ENCODE results near the gene GORASP1. TPM values are rescaled to one million over a fixed set of nuclear protein-coding genes. Genes with fewer than 3 reads are reported as not detected.

GORASP1 gene
- total RNA-seq, 4 donors from 2014 or later: 48.5 to 82.5 (median 76.8) TPM

DNA sequence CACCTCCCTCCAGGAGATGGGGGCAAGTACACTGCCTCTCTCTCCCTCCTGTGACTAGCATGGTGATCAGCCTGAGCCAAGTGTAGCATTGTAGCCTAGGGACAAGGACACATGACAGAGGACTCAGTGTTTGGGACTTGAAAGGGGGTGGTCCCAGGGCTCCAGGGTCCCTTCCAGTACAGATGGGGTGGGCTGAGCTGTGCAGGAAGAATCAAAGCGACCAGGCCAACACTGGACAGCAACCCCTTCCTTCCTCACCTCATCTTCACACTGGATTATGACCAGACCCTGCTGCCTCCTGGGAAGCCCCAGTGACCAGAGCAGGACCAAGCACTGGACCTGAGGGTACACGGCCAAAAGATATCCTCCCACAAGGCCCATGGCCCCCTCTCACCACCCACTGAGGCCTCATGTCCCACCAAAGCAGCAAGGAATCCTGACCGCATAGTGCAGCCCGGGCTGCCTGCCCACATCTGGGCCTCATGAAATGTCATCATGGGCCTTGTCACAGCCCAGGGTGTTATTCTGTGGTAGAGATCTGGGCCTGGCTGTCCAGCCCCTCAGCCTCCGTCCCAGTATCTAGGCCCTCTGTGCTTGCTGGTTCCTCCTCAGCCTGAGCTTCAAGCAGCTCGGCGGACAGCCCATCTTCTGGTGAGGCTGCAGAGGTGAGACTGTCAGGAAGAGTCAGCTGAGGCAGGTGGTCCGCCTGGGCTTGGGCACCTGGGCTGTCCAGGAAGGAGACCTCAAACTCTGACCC is 9.5 kb downstream of the GORASP1 start:
- 47 to 60% methylated on average over 1 to 3 of the region's 8 CpGs for WGBS, 2 donors (ENCODE audit: low coverage in 1 of 2)
- Histone ChIP-seq H3K9me3 (no peaks in the 10 kb centered on the region), H3K4me3 (no peak overlapping the region), H3K27me3 (no peaks in the 10 kb centered on the region), H3K4me1 (peaks cover 0 to 43% (median 0%) of the 10 kb centered on the region in 3 donors), H3K27ac (no peak overlapping the region), H3K36me3 (peaks cover 0 to 91% of the 10 kb centered on the region in 2 donors)
- TF ChIP-seq, protein P1, sequence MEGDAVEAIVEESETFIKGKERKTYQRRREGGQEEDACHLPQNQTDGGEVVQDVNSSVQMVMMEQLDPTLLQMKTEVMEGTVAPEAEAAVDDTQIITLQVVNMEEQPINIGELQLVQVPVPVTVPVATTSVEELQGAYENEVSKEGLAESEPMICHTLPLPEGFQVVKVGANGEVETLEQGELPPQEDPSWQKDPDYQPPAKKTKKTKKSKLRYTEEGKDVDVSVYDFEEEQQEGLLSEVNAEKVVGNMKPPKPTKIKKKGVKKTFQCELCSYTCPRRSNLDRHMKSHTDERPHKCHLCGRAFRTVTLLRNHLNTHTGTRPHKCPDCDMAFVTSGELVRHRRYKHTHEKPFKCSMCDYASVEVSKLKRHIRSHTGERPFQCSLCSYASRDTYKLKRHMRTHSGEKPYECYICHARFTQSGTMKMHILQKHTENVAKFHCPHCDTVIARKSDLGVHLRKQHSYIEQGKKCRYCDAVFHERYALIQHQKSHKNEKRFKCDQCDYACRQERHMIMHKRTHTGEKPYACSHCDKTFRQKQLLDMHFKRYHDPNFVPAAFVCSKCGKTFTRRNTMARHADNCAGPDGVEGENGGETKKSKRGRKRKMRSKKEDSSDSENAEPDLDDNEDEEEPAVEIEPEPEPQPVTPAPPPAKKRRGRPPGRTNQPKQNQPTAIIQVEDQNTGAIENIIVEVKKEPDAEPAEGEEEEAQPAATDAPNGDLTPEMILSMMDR (IDR thresholded peaks at IDR 0.05): no peak
- TF ChIP-seq POLR2AphosphoS5 (IDR thresholded peaks at IDR 0.05): no peak
- ATAC-seq: no peak

DNA sequence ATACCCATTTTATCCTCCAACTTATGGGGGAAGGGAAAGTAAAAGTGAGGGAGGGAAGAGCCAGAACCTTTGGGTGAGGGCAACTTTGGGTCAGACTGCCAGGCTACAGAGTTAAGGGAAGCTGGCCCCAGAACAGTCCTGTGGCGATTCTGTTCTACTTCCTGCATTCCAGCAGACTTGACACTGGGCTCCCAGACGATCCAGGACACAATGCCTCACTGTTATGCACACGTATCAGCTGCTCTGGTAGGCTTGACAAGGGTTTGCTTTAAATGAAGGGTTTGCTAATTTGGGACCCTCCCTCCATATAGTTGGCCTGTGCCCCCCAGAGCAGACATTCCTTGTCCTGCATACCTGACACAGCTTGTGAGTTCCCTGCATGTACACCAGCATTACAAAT is 10.7 kb downstream of the GORASP1 start:
- no peak for ATAC-seq
- Histone ChIP-seq H3K27ac (peak overlapping the region in 3 of 4 donors; percentile 24 to 61 (median 42)), H3K27me3 (no peaks in the 10 kb centered on the region), H3K9me3 (no peaks in the 10 kb centered on the region), H3K4me1 (peaks cover 0 to 33% (median 0%) of the 10 kb centered on the region in 3 donors), H3K36me3 (peaks cover 0 to 93% of the 10 kb centered on the region in 2 donors), H3K4me3 (no peak overlapping the region)
- TF ChIP-seq EP300 (IDR thresholded peaks at IDR 0.05) (no peak), POLR2A (IDR thresholded peaks at IDR 0.05) (no peak), POLR2AphosphoS5 (IDR thresholded peaks at IDR 0.05) (no peak)
- TF ChIP-seq, protein P1 (IDR thresholded peaks at IDR 0.05): no peak
- 30 to 45% methylated on average over 2 to 3 of the region's 3 CpGs for WGBS, 2 donors (ENCODE audit: low coverage in 1 of 2)

DNA sequence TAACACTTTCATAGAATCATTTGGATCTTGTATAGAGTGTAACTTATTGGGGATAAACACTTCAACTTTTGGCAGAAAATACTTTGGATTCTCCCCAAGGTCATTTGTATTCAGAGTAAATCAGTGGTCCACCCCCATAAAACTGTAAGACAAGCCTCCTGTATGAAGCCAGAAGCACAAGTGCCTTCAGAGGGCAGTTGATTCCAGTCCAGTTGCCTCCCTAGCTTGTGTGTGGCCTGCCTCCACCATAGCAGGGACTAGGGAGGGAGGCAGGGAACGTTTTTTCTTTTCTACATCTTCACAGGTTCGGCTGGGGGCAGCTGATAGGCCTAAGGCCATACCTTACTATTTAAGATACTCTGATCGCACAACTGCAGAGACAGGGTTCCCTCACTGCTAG is 11.6 kb downstream of the GORASP1 start:
- H3K27me3 ChIP-seq: no peaks in the 10 kb centered on the region
- no peak overlapping the region for H3K4me3 ChIP-seq
- peaks cover 0 to 100% of the 10 kb centered on the region in 2 donors for H3K36me3 ChIP-seq
- WGBS, 2 donors (ENCODE audit: low coverage in 1 of 2): 58 to 100% methylated on average over 1 to 3 of the region's 3 CpGs
- H3K27ac ChIP-seq: peak overlapping the region in 3 of 4 donors; percentile 42 to 51 (median 50)
- peaks cover 0 to 24% (median 0%) of the 10 kb centered on the region in 3 donors for H3K4me1 ChIP-seq
- ATAC-seq: no peak
- TF ChIP-seq POLR2A (IDR thresholded peaks at IDR 0.05): no peak
- TF ChIP-seq EP300 (IDR thresholded peaks at IDR 0.05): no peak
- TF ChIP-seq POLR2AphosphoS5 (IDR thresholded peaks at IDR 0.05): no peak
- TF ChIP-seq, protein P1 (IDR thresholded peaks at IDR 0.05): no peak
- no peaks in the 10 kb centered on the region for H3K9me3 ChIP-seq

DNA sequence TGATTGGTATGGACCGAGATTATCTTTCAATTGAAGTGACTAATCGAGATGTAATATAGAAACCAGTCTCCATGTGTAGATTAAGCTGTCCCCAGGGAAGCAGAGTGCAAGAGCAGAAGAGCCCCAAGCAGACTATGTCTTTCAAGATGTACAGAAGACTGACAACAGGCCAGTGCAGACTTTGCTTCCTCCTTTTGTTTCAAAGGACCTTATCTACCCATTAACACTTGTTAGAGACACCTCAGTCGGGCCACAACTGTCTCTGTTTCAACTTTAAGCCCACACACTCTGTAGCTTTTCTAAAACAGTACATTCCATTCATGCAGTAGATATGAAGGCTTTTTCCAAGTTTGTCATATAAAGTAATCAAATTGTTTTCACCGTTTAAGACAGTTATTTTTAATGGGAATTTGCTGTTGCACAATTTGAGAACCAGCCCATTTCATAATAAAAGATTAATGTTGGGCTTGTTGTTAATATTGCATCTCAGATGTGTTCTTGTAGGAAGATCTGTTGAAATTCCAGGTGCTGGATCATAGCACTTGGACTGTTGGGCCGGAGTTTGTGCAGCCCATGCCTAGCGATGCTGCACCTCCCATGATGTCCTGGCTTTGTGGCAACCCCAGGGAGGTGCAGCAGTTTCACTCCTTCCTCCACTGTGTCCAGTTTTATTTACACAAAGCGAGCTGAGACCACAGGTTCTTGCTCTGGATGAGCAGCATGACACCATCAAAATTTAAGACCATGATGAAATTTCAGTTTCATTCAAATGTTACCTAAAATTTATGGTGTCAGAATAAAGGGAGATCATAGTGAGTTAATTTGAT is 12.4 kb downstream of the GORASP1 start:
- H3K27me3 ChIP-seq: no peaks in the 10 kb centered on the region
- 65 to 67% methylated on average over 4 to 5 of the region's 7 CpGs for WGBS, 2 donors (ENCODE audit: low coverage in 1 of 2)
- peaks cover 0 to 100% of the 10 kb centered on the region in 2 donors for H3K36me3 ChIP-seq
- peak overlapping the region in 3 of 4 donors; percentile 5 to 50 (median 32) for H3K27ac ChIP-seq
- TF ChIP-seq POLR2AphosphoS5 (IDR thresholded peaks at IDR 0.05) (peak; percentile 34), POLR2A (IDR thresholded peaks at IDR 0.05) (no peak), EP300 (IDR thresholded peaks at IDR 0.05) (no peak)
- TF ChIP-seq, protein P1 (IDR thresholded peaks at IDR 0.05): no peak
- no peaks in the 10 kb centered on the region for H3K9me3 ChIP-seq
- peaks cover 0 to 24% (median 0%) of the 10 kb centered on the region in 3 donors for H3K4me1 ChIP-seq
- no peak overlapping the region for H3K4me3 ChIP-seq
- peak; percentile 74 for ATAC-seq
